ENCODE measurements around the gene FAM83F.

Gene FAM83F

DNA sequence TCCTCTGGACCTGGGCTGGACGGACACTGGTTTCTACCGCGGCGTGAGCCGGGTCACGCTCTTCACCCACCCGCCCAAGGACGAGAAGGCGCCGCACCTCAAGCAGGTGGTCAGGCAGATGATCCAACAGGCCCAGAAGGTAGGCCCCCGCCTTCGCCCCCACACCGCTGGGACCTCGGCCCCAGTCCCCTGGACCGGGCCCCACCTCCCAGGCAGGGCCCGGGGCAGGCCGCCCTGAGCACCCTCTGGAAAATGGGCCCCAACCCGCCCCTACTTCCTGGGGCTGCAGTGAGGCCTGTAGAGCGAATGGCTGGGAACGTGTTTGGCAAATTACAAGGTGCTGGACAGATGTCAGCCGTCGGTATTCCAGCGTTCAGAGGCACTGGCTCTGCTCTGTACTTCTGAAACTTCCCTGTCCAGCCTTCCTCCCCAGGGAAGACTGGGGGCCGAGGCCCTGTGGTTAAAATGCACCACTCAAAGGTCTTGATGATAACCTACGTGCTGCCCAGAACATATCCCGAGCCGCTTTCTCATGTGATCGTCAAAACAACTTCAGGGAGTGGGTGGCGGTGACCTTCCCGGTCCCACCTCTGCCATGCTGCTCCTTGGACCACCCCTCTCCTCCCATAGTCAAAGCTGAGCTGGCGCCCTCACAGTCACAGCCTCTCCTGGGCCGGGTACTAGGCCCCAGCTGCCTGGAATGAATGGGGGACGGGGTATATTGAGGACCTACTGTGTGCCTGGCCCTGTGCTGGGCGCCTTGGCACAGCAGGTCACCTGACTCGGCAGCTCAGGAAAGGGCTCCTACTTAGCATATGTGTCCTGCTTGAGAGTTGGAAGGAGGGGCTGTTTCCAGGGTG is 869 bp downstream of the FAM83F start:
- no peak for DNase-seq (ENCODE audit: low spot score)

DNA sequence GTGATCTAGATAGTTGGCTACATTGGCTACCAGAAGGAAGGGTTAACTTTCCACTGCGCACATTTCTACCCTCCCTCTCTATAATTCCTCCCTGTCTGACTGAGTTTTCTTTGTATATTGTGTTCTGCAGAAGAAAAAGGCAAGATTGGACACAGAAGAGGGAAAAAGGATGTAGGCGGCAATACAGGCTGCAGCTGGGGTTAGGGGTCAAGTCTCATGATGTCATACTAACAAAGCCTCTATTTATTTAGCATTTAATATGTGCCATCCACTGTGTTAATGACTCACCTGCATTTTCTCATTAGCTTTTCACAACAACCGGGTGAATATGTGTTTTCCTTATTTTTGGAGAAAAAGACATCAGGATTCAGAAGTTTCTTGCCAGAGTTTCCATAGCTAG is 2.0 kb downstream of the FAM83F start:
- DNase-seq (ENCODE audit: low spot score), result no peak

GRCh38 chr22:39997421-39997820 is 2.7 kb downstream of the FAM83F start:
- DNase-seq (ENCODE audit: low spot score), result no peak

GRCh38 chr22:39997939-39998726 is 3.4 kb downstream of the FAM83F start:
- DNase-seq (ENCODE audit: low spot score), result no peak

DNA sequence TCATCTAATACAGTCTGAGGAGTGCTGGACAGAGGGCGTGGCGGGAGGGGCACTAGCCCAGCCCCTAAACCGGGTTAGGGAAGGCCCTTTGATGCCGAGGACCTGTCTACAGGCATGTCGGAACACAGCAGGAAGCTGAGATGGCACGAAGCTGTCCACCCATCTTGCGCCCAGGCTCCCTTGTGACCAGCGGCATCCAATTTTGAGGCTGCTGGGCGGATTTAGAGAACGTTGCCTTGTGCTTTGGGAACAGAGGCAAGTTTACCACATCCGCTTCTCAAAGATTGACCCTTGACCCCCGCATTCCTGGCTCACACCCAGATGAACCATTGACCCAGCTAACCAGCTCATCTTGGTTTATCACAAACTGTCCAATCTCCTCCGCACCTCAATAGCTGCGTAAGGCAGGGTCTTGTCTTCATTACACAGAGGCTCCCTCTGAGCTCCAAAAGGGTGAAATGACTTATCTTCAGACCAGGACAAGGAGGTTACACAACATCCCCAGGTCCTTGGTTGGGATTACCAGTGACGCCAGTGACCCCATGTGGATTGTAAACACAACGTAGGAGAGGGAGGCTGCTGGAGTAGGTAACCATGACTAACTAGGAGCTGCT is 4.5 kb downstream of the FAM83F start:
- peak; percentile 29 for DNase-seq (ENCODE audit: low spot score)

DNA sequence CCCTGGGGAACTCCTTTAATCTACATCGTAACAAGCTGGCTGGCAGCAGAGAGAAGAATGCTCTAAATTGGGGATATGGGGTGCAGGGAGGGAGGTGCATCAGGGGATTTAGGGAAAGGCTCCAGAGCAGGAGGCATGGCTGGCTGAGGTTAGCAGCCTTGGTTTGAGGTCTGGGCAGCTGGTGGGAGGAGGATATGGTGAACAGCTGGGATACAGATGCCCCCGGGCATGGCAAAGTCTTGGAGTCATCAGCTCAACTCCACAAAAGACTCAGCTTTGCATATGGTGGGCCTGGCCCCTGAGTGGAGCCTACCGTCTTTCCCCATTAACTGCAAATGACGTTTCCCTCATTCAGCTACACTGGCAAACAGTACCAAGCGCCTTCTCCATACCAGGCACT is 5.4 kb downstream of the FAM83F start:
- DNase-seq (ENCODE audit: low spot score), result no peak

DNA sequence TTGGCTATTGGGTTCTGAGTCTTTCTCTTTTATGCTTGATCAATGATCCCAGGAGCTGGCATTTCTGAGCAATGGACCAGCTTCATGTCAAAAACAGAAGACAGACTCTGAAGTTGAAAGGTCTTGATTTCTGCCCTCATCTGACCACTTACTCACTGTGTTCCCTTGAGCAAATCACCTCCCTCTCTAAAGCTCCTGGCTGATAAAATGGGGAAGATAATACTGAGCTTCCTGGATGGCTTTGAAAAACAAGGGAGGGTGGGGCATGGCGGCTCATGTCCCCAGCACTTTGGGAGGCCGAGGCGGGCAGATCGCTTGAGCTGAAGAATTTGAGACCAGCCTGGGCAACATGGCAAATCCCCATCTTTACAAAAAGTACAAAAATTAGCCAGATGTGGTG is 6.4 kb downstream of the FAM83F start:
- DNase-seq (ENCODE audit: low spot score), result no peak

DNA sequence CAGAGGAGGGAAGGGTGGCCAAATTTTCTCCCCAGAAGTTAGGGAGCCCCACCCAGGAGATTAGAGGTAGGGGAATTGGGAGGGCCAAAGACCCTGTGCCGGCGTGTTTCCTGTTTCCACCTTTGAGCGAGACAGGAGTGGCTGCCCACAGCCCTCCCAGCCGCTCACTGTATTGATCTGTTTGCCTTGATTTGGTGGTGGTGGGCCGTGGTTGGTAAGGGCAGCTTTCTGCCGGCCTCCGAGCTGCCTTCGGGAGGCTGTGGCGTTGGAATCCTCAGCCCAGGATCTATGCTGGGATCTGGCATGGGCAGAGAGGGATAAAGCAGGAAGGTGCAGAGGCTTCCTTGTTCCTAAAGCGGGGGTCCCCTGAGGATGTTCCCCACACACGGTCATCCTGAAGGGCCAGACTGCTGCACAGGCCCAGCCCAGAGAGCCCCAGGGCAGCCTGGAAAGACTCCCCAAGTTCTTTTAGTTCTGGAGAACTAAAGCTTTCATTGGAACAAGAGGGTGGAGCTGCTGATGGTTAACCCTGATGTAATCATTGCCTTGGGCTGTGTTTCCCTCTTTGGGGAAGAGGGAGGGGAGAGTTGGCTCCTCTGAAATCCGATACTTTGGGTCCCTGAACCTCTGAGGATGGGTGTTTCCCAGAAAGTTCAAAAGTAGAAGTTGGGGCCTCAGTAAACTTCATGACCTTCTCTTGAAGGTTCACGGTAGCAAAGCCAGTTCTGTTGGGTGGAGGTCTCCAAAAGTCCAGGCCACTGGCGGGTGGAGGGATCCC is 7.2 kb downstream of the FAM83F start:
- DNase-seq (ENCODE audit: low spot score), result no peak

DNA sequence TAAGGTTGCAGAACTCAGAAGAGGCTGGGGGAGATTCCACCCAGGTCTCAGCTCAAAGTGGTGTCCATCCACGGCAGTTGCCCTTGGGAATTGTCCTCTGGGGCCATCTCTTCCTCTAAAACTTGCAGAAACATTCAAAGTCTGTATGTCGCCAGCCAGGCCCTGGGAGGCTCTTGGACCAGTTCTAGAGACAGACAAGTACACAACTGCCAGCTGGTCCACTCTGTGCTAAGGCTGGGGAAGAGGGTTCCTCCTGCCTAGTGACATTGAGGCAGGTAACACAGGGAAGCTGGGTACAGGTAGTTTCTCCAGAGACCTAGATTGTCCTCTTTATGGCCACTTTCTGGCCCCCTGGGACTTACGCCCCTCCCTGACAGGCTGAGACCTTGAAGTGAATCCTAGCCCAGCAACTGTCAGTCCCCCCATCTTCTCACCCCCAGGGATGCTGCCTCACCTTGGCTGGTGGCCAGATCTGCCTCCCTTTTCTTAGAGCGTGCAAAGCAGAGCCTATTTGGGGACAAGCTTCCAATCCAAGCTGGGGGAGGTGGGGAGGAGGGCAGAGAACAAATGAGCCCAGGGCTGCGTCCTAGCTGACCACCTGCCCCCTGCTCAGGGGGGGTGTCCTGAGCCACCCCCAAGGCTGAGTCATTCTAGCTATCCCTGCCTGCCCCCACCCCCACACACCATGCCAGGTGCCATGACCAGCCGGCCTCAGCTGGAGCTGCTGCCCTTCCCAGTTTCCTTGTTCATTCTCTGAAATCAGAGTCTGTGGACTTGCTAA is 8.4 kb downstream of the FAM83F start:
- no peak for DNase-seq (ENCODE audit: low spot score)

GRCh38 chr22:40004836-40005235 is 10.1 kb downstream of the FAM83F start:
- DNase-seq (ENCODE audit: low spot score), result no peak

GRCh38 chr22:40006641-40007040 is 11.9 kb downstream of the FAM83F start:
- no peak for DNase-seq (ENCODE audit: low spot score)

DNA sequence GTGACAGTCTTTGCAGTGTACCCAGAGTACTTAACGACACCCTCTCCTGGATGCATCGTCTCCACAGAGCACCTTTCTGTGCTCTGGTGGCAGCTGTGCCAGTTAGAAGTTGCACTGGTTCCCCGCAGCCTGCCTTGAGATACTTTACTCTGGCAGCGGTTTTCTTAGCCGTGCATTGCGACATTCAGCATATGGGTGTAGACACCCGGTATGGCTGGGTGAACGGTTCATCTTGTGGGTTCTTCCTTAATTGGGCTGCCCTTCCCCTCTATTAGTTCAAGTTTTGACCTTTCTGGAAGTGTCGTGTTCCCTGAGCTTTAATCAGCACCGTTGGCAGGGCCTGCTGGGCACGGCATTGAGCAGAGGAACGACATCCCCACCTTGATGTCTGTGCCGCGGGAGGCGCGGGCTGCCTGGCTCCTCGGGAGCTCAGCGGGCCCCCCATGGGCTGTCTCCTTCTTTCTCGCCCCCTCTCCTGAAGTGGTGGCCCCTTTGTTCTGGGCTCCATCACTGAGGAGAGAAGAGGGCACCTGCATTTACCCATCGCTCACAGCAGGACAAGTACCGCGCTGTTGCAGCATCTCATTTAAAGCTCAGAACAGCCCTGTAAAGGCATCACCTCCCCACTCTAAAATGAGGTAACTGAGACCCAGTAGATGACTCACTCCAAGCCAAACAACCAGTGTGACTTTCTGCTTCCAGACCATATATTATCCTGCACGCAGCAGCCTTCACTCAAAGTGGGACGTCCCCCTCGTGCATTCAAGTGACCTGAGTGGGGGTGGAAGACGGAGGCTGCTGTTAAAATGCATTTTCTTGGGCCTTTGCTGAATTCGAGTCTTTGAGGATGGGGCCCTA is 13.3 kb downstream of the FAM83F start:
- DNase-seq (ENCODE audit: low spot score), result no peak

- no peak for DNase-seq (ENCODE audit: low spot score)
These were observed 14.1 kb downstream of the FAM83F start for GRCh38 chr22:40008726-40009291.

- DNase-seq (ENCODE audit: low spot score), result no peak
These were observed 14.6 kb downstream of the FAM83F start for GRCh38 chr22:40009292-40009774.

DNA sequence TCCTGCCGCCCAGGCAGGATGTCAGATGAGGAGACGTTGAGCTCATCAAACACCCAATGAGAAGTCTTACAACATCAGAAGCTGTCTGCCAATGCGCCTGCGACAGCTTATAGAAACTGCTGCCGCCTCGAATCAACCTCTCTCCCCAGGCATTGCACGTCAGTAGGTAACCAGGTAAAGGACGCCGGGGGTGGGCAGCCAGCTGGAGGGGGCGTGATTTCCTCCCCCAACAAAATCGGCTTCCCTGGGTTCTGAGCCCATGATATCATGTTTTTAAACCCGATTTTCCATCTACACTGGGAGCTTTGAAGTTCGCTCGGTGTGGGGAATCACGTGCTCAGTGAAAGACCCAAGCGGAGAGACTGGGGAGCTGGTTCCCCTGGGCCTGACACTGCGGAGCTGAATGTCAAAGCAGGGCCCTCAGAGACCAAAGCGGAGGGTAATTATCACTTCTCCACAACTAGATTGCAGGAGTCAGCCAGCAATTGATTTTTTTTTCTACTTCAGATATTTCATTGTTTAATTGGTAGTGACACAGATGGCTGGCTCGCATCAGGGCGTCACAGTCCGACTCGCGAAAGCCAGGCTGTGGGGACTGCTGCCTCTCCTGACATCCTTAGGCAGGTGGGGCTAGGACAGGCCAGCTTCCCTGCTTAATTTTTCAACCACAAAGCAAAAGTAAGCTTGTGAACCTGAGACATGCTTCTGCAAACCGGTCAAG is 15.4 kb downstream of the FAM83F start:
- no peak for DNase-seq (ENCODE audit: low spot score)

DNA sequence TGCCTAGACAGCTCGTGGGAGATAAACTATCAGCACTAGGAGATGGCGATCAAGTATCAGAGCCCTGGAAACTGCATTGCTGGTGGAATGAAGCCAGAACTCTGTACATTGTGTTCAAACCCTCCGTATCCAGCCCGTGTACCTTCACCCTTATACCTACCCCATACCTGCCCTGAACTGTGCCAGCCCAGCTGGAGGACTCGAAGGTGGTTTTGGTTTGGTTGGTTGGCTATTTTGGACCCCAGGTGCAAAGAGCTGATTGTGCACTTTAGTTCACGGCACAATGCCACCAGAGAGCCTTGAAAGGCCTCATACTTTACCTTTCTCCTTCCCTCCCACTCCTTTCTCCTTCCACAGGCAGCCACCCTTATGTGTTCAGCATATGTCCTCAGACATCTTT is 16.0 kb downstream of the FAM83F start:
- DNase-seq (ENCODE audit: low spot score), result no peak

DNA sequence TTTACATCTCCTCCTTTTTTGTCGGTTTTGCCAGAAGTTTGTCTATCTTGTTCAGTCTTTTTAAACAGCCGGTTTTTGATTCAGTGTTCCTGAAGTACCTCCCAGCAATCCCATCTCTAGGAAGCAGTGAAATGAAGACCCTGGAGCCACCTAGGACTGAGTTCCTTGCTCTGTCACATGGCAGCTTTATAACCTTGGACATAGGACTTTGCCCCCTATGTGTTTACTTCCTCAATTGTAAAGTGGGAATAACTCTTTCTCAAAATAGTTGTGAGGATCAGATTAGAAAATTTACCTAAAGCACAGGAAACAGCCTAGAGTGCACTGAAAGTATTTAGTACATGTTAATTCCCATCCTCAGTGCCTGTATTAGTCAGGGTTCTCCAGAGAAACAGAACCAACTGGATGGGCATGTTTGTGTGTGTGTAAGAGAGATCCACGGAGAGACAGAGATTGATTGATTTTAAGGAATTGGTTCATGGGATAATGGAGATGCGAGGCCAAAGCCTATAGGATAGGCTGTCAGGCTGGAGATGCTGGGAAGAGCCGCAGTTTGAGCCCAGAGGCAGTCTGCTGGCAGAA is 20.0 kb downstream of the FAM83F start:
- DNase-seq (ENCODE audit: low spot score), result no peak

- no peak for DNase-seq (ENCODE audit: low spot score)
These were observed 20.7 kb downstream of the FAM83F start for GRCh38 chr22:40015358-40015976.
